K562 (cell line): Measurements from ENCODE around the gene CEBPB. TPM values are rescaled to one million over a fixed set of nuclear protein-coding genes. Genes with fewer than 3 reads are reported as not detected.

Experiments used
- BRD9 ChIP-seq: fragments of 450-650 bp; IDR thresholded peaks from 2 replicates; pipeline ENCODE4 v1.6.1; 2018; ENCODE audit warnings: low read depth; ENCODE audit not compliant: partially characterized antibody
- E2F5 ChIP-seq: sonication (generic); formaldehyde crosslinking; IDR thresholded peaks from 2 replicates; pipeline ENCODE4 v1.8.0; 2022; ENCODE audit warnings: mild to moderate bottlenecking, missing genetic modification reagents
- NEUROD1 ChIP-seq: fragments of 150-350 bp; IDR thresholded peaks from 2 replicates; pipeline ENCODE4 v1.6.1; 2014; ENCODE audit warnings: borderline replicate concordance, low read length, low read depth; ENCODE audit not compliant: partially characterized antibody
- NFYB ChIP-seq: IDR thresholded peaks from 2 replicates; pipeline ENCODE4 v1.6.1; 2011; ENCODE audit warnings: mild to moderate bottlenecking, moderate library complexity; ENCODE audit not compliant: insufficient read length; ENCODE audit errors: extremely low read depth
- PRPF4 ChIP-seq: fragments of 200-400 bp; formaldehyde crosslinking; IDR thresholded peaks from one replicate; pipeline ENCODE4 v1.6.1; 2017; ENCODE audit warnings: low read length, low read depth, mild to moderate bottlenecking; ENCODE audit not compliant: insufficient read depth, poor library complexity, severe bottlenecking
- RB1 ChIP-seq: fragments of 450-650 bp; IDR thresholded peaks from 2 replicates; pipeline ENCODE4 v1.6.1; 2017; ENCODE audit warnings: low read depth, mild to moderate bottlenecking
- SOX6 ChIP-seq: fragments of 450-650 bp; IDR thresholded peaks from 2 replicates; pipeline ENCODE4 v1.6.1; 2014; ENCODE audit warnings: mild to moderate bottlenecking
- STAG1 ChIP-seq: sonication (generic); formaldehyde crosslinking; IDR thresholded peaks from 2 replicates; pipeline ENCODE4 v1.5.0; 2020; ENCODE audit warnings: missing genetic modification reagents, borderline replicate concordance
- TFAM ChIP-seq: fragments of 250-450 bp; sonication (Bioruptor Pico); conservative IDR thresholded peaks from 2 replicates; pipeline ENCODE4 v1.5.0; 2021; ENCODE audit warnings: mild to moderate bottlenecking, moderate library complexity
- ZBTB9 ChIP-seq: fragments of 450-650 bp; formaldehyde crosslinking; IDR thresholded peaks from 2 replicates; pipeline ENCODE4 v1.4.0; 2020; ENCODE audit warnings: mild to moderate bottlenecking, moderate library complexity
- ZFP36 ChIP-seq: fragments of 150-350 bp; IDR thresholded peaks from 2 replicates; pipeline ENCODE4 v1.6.1; 2018; ENCODE audit warnings: low read length, low read depth; ENCODE audit not compliant: partially characterized antibody
- ZNF212 ChIP-seq: fragments of 450-650 bp; formaldehyde crosslinking; IDR thresholded peaks from 2 replicates; pipeline ENCODE4 v1.4.0; 2020; ENCODE audit warnings: mild to moderate bottlenecking
- ZNF24 ChIP-seq: fragments of 450-650 bp; IDR thresholded peaks from 2 replicates; pipeline ENCODE4 v1.6.1; 2016
- polyA plus RNA-seq, 8 experiments: library from polyadenylated mRNA; depleted of rRNA in 4 of 8; stranded (reverse) in 5 of 8; unstranded in 3 of 8; fragments of >200 nt; fragmentation: Nextera tagmentation in 2 of 8; fragmentation: Illumina TruSeq in 1 of 8; extraction: Ambion mirVana in 2 of 8; extraction: Trizol in 1 of 8; gene quantifications; 2 replicates each; pipeline versions ENCODE4 v1.2.1 to v1.2.3, GENCODE V29; 2011 to 2014; ENCODE audit warnings: inconsistent platforms in 1 of 8, missing spikeins in 1 of 8
- total RNA-seq, 7 experiments: library from RNA; depleted of rRNA in 6 of 7; stranded (reverse); fragments of >200 nt in 6 of 7; fragmentation: Illumina TruSeq in 2 of 7; extraction: Trizol in 2 of 7; gene quantifications; 2 replicates each; pipeline versions ENCODE4 v1.2.1 to v1.2.3, GENCODE V29; 2011 to 2021; ENCODE audit warnings: low replicate concordance in 1 of 7
- TF ChIP-seq, protein P1 (sequence below): sonication (generic); formaldehyde crosslinking; IDR thresholded peaks from 2 replicates; pipeline ENCODE4 v1.8.0; 2022; ENCODE audit warnings: mild to moderate bottlenecking, low read depth, missing genetic modification reagents
- TF ChIP-seq, protein P2 (sequence below), 3 experiments: fragments of 200-800 bp in 1 of 3; fragments of 250-450 bp in 1 of 3; fragments of 450-650 bp in 1 of 3; sonication (Bioruptor Pico) in 1 of 3; sonication (Bioruptor generic) in 1 of 3; formaldehyde crosslinking in 1 of 3; IDR thresholded peaks; 2 replicates each; pipeline versions ENCODE4 v1.6.1 to v1.8.0; 2016 to 2022; ENCODE audit warnings: mild to moderate bottlenecking in 2 of 3, missing genetic modification characterization in 2 of 3, missing compliant biosample characterization in 1 of 3, moderate library complexity in 1 of 3
- TF ChIP-seq, protein P3 (sequence below), 2 experiments: IDR thresholded peaks; 2 replicates each; pipeline ENCODE4 v1.6.1; 2012; ENCODE audit warnings: improper control_type of control experiment in 2 of 2, low read depth in 2 of 2, low read length in 2 of 2, borderline replicate concordance in 1 of 2

Gene CEBPB
- total and polyA plus RNA-seq, 9 of the 15 experiments (the other 6 are each of a cell fraction or from before 2014, with no cell fraction given), result 1.2 to 72.6 (median 7.8) TPM

GRCh38 chr20:50190251-50191064, at the start of gene CEBPB (continued):
- TF ChIP-seq ZBTB9 (CRISPR knock-in tag), result peak; percentile 90
- TF ChIP-seq BRD9, result no peak
- TF ChIP-seq E2F5 (CRISPR knock-in tag), result 0 out of 2 replicates have a peak, but pooled peaks have one; percentile 43
- TF ChIP-seq ZFP36, result peak; percentile 28
- TF ChIP-seq PRPF4, result peak; percentile 95
- TF ChIP-seq, protein P1, sequence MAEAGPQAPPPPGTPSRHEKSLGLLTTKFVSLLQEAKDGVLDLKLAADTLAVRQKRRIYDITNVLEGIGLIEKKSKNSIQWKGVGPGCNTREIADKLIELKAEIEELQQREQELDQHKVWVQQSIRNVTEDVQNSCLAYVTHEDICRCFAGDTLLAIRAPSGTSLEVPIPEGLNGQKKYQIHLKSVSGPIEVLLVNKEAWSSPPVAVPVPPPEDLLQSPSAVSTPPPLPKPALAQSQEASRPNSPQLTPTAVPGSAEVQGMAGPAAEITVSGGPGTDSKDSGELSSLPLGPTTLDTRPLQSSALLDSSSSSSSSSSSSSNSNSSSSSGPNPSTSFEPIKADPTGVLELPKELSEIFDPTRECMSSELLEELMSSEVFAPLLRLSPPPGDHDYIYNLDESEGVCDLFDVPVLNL (CRISPR knock-in tag), result 0 out of 2 replicates have a peak, but pooled peaks have one; percentile 56
- TF ChIP-seq RB1, result peak; percentile 61
- TF ChIP-seq, protein P2, sequence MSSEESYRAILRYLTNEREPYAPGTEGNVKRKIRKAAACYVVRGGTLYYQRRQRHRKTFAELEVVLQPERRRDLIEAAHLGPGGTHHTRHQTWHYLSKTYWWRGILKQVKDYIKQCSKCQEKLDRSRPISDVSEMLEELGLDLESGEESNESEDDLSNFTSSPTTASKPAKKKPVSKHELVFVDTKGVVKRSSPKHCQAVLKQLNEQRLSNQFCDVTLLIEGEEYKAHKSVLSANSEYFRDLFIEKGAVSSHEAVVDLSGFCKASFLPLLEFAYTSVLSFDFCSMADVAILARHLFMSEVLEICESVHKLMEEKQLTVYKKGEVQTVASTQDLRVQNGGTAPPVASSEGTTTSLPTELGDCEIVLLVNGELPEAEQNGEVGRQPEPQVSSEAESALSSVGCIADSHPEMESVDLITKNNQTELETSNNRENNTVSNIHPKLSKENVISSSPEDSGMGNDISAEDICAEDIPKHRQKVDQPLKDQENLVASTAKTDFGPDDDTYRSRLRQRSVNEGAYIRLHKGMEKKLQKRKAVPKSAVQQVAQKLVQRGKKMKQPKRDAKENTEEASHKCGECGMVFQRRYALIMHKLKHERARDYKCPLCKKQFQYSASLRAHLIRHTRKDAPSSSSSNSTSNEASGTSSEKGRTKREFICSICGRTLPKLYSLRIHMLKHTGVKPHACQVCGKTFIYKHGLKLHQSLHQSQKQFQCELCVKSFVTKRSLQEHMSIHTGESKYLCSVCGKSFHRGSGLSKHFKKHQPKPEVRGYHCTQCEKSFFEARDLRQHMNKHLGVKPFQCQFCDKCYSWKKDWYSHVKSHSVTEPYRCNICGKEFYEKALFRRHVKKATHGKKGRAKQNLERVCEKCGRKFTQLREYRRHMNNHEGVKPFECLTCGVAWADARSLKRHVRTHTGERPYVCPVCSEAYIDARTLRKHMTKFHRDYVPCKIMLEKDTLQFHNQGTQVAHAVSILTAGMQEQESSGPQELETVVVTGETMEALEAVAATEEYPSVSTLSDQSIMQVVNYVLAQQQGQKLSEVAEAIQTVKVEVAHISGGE (CRISPR knock-in tag; IDR thresholded peaks at IDR 0.05), result 0 out of 6 replicates have a peak, but pooled peaks of 1 of the 3 experiments have one; percentile 5
- peak; percentile 44; the same call in 1 of the 2 replicates for TF ChIP-seq ZNF24
- TF ChIP-seq STAG1 (CRISPR knock-in tag), result peak; percentile 74; the same call in 1 of the 2 replicates
- peak; percentile 68 for TF ChIP-seq SOX6
- peak; percentile 48 for TF ChIP-seq NEUROD1
- TF ChIP-seq ZNF212, result peak; percentile 85
- TF ChIP-seq, protein P3, sequence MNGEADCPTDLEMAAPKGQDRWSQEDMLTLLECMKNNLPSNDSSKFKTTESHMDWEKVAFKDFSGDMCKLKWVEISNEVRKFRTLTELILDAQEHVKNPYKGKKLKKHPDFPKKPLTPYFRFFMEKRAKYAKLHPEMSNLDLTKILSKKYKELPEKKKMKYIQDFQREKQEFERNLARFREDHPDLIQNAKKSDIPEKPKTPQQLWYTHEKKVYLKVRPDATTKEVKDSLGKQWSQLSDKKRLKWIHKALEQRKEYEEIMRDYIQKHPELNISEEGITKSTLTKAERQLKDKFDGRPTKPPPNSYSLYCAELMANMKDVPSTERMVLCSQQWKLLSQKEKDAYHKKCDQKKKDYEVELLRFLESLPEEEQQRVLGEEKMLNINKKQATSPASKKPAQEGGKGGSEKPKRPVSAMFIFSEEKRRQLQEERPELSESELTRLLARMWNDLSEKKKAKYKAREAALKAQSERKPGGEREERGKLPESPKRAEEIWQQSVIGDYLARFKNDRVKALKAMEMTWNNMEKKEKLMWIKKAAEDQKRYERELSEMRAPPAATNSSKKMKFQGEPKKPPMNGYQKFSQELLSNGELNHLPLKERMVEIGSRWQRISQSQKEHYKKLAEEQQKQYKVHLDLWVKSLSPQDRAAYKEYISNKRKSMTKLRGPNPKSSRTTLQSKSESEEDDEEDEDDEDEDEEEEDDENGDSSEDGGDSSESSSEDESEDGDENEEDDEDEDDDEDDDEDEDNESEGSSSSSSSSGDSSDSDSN (IDR thresholded peaks at IDR 0.05; ENCODE audit: borderline replicate concordance in 1 of 2, low read depth in 2 of 2, low read length in 2 of 2), result peak; percentile 70 to 75
- no peak for TF ChIP-seq NFYB
- TF ChIP-seq TFAM, result no peak
